Right lobe of liver (tissue), 4 donors: ENCODE results near the gene NR1I3.

Experiments used
- CTCF ChIP-seq, 4 donors: fragments of 200-600 bp in 3 of 4; fragments of 450-650 bp in 1 of 4; IDR thresholded peaks; one replicate each; pipeline versions ENCODE4 v1.5.1 to v1.8.0; 2016 to 2022; ENCODE audit warnings: antibody characterized with exemption in 4 of 4, mild to moderate bottlenecking in 2 of 4
- POLR2A ChIP-seq: fragments of 450-650 bp; IDR thresholded peaks from one replicate; pipeline ENCODE4 v1.6.1; 2017; ENCODE audit warnings: antibody characterized with exemption, mild to moderate bottlenecking
- donor health status: DM: no; HTN: no; CAD: no.
- donor health status: DM: no; HTN: no; CAD: no.
- donor health status: DM: no; HTN: yes; CAD: no.

- TF ChIP-seq POLR2A, result no peak
- TF ChIP-seq CTCF (IDR thresholded peaks at IDR 0.05), result no peak
Measured at GRCh38 chr1:161196111-161196510, 41.9 kb downstream of the NR1I3 start.
